Gastrocnemius medialis (tissue), 4 donors: ENCODE data around the gene C1RL.

ENCODE experiments used
- POLR2A ChIP-seq, 2 donors: fragments of 450-650 bp; IDR thresholded peaks; one replicate each; pipeline ENCODE4 v1.6.1; 2017; ENCODE audit warnings: antibody characterized with exemption in 2 of 2, mild to moderate bottlenecking in 2 of 2, moderate library complexity in 2 of 2
- TF ChIP-seq, protein P1 (sequence below), 5 experiments: fragments of 450-650 bp in 3 of 5; fragments of 200-600 bp in 2 of 5; sonication (generic) in 2 of 5; IDR thresholded peaks in 4 of 5; conservative IDR thresholded peaks in 1 of 5; 1 replicate in 4 of 5; 2 replicates in 1 of 5; pipeline ENCODE4 v1.5.1; 2016 to 2019; ENCODE audit warnings: antibody characterized with exemption in 5 of 5, mild to moderate bottlenecking in 3 of 5, moderate library complexity in 3 of 5

DNA sequence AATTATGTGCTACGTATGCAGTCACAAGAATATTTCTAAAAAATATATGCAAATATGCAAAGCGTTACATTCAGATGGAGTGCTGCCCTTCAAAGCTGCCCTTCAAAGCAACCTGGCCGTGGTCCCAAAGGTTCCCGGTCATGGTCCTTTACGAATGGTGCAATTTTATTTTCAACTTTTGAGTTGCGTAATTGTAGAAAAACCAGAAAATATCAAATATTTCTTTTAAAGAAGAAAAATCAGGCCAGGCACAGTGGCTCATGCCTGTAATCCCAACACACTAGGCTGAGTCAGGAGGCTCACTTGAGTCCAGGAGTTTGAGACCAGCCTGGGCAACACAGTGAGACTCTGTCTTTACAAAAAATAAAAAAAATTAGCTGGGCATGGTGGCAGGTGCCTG is 42.5 kb upstream of the C1RL start:
- TF ChIP-seq, protein P1, sequence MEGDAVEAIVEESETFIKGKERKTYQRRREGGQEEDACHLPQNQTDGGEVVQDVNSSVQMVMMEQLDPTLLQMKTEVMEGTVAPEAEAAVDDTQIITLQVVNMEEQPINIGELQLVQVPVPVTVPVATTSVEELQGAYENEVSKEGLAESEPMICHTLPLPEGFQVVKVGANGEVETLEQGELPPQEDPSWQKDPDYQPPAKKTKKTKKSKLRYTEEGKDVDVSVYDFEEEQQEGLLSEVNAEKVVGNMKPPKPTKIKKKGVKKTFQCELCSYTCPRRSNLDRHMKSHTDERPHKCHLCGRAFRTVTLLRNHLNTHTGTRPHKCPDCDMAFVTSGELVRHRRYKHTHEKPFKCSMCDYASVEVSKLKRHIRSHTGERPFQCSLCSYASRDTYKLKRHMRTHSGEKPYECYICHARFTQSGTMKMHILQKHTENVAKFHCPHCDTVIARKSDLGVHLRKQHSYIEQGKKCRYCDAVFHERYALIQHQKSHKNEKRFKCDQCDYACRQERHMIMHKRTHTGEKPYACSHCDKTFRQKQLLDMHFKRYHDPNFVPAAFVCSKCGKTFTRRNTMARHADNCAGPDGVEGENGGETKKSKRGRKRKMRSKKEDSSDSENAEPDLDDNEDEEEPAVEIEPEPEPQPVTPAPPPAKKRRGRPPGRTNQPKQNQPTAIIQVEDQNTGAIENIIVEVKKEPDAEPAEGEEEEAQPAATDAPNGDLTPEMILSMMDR (IDR thresholded peaks at IDR 0.05 in 4 of 5, conservative IDR thresholded peaks at IDR 0.05 in 1 of 5), result no peak
- TF ChIP-seq POLR2A (IDR thresholded peaks at IDR 0.05), result no peak
